VCaP (cell line): Measurements from ENCODE around the gene ZDHHC24.

Experiments
- H3K27ac ChIP-seq: fragments of 450-650 bp; 2 replicates; pipeline ENCODE4 v1.5.1; 2017
- CTCF ChIP-seq: fragments of 450-650 bp; conservative IDR thresholded peaks from 2 replicates; pipeline ENCODE4 v1.5.1; 2017; ENCODE audit warnings: mild to moderate bottlenecking, moderate library complexity

ZDHHC24 gene

GRCh38 chr11:66492161-66492865 lies 53.5 kb downstream of the ZDHHC24 start:
- no peak overlapping the region for H3K27ac ChIP-seq

GRCh38 chr11:66491315-66491935 lies 54.4 kb downstream of the ZDHHC24 start:
- no peak overlapping the region for H3K27ac ChIP-seq
- peak; percentile 79 for TF ChIP-seq CTCF

More at GRCh38 chr11:66492161-66492865, 53.5 kb downstream of the ZDHHC24 start:
- no peak for TF ChIP-seq CTCF

- TF ChIP-seq CTCF, result no peak
- no peak overlapping the region for H3K27ac ChIP-seq
Observed at GRCh38 chr11:66489636-66490035, 56.2 kb downstream of the ZDHHC24 start.

GRCh38 chr11:66488957-66489356 lies 56.9 kb downstream of the ZDHHC24 start:
- no peak overlapping the region for H3K27ac ChIP-seq
- TF ChIP-seq CTCF, result no peak

GRCh38 chr11:66484806-66485380 lies 61.0 kb downstream of the ZDHHC24 start:
- no peak overlapping the region for H3K27ac ChIP-seq
- TF ChIP-seq CTCF, result no peak

GRCh38 chr11:66480117-66480938 lies 65.5 kb downstream of the ZDHHC24 start, which contains the start of gene DPP3:
TSS of gene DPP3 (plus strand) at chr11:66480434. CDS start at chr11:66482201, 1,767 bp downstream.
- TF ChIP-seq CTCF, result no peak; the same call in 1 of the 2 replicates
- H3K27ac ChIP-seq, result peak within 1 kb of the TSS; percentile 98
